H1 (cell line): Measurements from ENCODE around the gene CFAP61. TPM values are rescaled to one million over a fixed set of nuclear protein-coding genes. Genes with fewer than 3 reads are reported as not detected.

Source experiments
- KDM5A ChIP-seq: fragments of 200-600 bp; IDR thresholded peaks from 2 replicates; pipeline ENCODE4 v1.7.1; 2012; ENCODE audit warnings: mild to moderate bottlenecking, low read length, inconsistent platforms, mixed read lengths
- POLR2A ChIP-seq, 2 experiments: IDR thresholded peaks; 1 replicate in 1 of 2; 2 replicates in 1 of 2; pipeline ENCODE4 v1.6.1; 2011; ENCODE audit warnings: low read depth in 2 of 2, low read length in 2 of 2, mild to moderate bottlenecking in 2 of 2; ENCODE audit errors: control extremely low read depth in 1 of 2
- RNF2 ChIP-seq: fragments of 200-900, 300-1000 bp; sonication (generic); IDR thresholded peaks from 2 replicates; pipeline ENCODE4 v1.7.1; 2016; ENCODE audit warnings: borderline replicate concordance, low read depth, mild to moderate bottlenecking, antibody characterized with exemption, low read length; ENCODE audit not compliant: poor library complexity, severe bottlenecking; ENCODE audit errors: missing control alignments
- SIN3A ChIP-seq, 2 experiments: IDR thresholded peaks in 1 of 2; conservative IDR thresholded peaks in 1 of 2; 2 replicates each; pipeline ENCODE4 v1.6.1; 2011 to 2012; ENCODE audit warnings: low read length in 2 of 2, improper control_type of control experiment in 1 of 2, low read depth in 1 of 2, mild to moderate bottlenecking in 1 of 2
- SP4 ChIP-seq: IDR thresholded peaks from 2 replicates; pipeline ENCODE4 v1.6.1; 2012; ENCODE audit warnings: low read length, inconsistent platforms
- TAF7 ChIP-seq: optimal IDR thresholded peaks from 2 replicates; pipeline ENCODE3; 2011; ENCODE audit warnings: low read depth, mild to moderate bottlenecking, inconsistent platforms, low read length, moderate library complexity, borderline replicate concordance
- polyA plus RNA-seq, 7 experiments: library from polyadenylated mRNA; depleted of rRNA in 3 of 7; stranded (reverse) in 5 of 7; unstranded in 2 of 7; fragments of >200 nt in 5 of 7; fragments of 200-250 nt in 2 of 7; gene quantifications; 1 replicate in 5 of 7; 2 replicates in 1 of 7; 4 replicates in 1 of 7; pipeline versions ENCODE4 v1.2.1 to v1.2.3, GENCODE V29; 2011 to 2013; ENCODE audit warnings: missing spikeins in 2 of 7, mixed read lengths in 2 of 7
- total RNA-seq: library from RNA; stranded (reverse); fragmentation: NEBNext Ultra II Directional; extraction: Animal tissue kit (Norgen Biotek cat#: 25700); gene quantifications from 2 replicates; pipeline ENCODE4 v1.2.1, GENCODE V29; 2021
- TF ChIP-seq, protein P1 (sequence below): IDR thresholded peaks from 2 replicates; pipeline ENCODE4 v1.6.1; 2012; ENCODE audit warnings: inconsistent platforms

The CFAP61 gene
- total and polyA plus RNA-seq, 2 of the 8 experiments (the other 6 are each of a cell fraction or from before 2014, with no cell fraction given), result 0.29 to 0.61 TPM

DNA sequence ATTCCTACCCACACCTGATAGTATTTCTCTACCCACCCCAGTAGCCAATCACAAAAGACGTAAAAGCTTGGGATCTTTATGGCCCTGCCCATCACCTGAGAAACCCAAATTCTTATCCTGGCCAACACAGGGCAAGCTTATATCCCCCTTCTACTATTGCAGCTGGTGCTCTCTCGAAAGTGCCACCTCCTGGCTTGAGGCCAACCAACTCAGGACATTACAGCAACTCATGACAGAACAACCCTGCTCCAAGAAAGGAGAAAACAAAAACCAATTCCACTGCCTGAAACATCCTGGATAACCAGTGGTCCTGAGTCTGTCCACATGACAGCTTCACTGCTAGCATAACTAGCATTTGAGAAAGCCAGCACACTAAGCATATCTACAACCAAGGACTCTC, 97.9 kb downstream of the CFAP61 start (continued):
- no peak for TF ChIP-seq TAF7
- TF ChIP-seq POLR2A (IDR thresholded peaks at IDR 0.05; ENCODE audit: control extremely low read depth in 1 of 2, low read depth in 2 of 2, low read length in 2 of 2), result no peak
- TF ChIP-seq, protein P1, sequence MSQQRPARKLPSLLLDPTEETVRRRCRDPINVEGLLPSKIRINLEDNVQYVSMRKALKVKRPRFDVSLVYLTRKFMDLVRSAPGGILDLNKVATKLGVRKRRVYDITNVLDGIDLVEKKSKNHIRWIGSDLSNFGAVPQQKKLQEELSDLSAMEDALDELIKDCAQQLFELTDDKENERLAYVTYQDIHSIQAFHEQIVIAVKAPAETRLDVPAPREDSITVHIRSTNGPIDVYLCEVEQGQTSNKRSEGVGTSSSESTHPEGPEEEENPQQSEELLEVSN, result no peak
- no peak for TF ChIP-seq KDM5A
- TF ChIP-seq SIN3A (conservative IDR thresholded peaks at IDR 0.05 in 1 of 2, IDR thresholded peaks at IDR 0.05 in 1 of 2; ENCODE audit: low read depth in 1 of 2, low read length in 2 of 2), result no peak
- TF ChIP-seq RNF2, result no peak
- no peak for TF ChIP-seq SP4
